ENCODE measurements around the gene MPPE1.

DNA sequence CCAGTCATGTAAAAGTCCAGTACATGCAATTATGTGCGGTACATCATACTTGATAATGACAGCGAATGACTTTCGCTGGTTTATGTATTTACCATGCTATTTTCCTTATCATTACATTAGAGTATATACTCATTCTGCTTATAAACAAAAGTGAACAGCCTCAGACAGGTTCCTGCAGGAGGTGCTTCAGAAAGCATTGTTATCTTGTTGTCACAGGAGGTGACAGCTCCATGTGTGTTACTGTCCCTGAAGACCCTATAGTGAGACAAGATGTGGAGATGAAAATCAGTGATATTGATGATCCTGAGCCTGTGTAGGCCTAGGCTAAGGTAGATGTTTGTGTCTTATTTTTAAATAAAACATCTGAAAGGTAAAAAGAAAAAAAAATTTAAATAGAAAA lies 15.3 kb upstream of the MPPE1 start:
- TF ChIP-seq CTCF (IDR thresholded peaks at IDR 0.05) (no peak), POLR2A (IDR thresholded peaks at IDR 0.05) (no peak)

All from uterus (tissue), 2 donors.